B cell (primary cell): ENCODE results near the gene WFDC2. TPM values are rescaled to one million over a fixed set of nuclear protein-coding genes. Genes with fewer than 3 reads are reported as not detected.
A peak's percentile ranks its signal among the peaks of the same experiment; 100 is the strongest.

Experiments
- ATAC-seq: fragments of 200-7000 bp; cut with Tn5 transposase; one replicate; pipeline ENCODE4 v1.10.0; 2021; ENCODE audit warnings: low read depth, mild to moderate bottlenecking, moderate number of reproducible peaks, moderate library complexity
- CTCF ChIA-PET: fragments of 350-600 bp; sonication (Branson Sonifier 250); formaldehyde crosslinking; loops from one replicate; lab custom pipeline; 2021; ENCODE audit warnings: antibody characterized with exemption, inconsistent platforms; lab: Charles Lee
- POLR2A ChIA-PET: fragments of 350-600 bp; sonication (Branson Sonifier 250); formaldehyde crosslinking; loops from one replicate; lab custom pipeline; 2021; ENCODE audit warnings: antibody characterized with exemption; lab: Charles Lee
- DNase-seq: peaks from one replicate; pipeline ENCODE4 v3.0.0; 2013
- H2AFZ ChIP-seq: 2 replicates; pipeline ENCODE4 v1.6.1; 2012; ENCODE audit warnings: mild to moderate bottlenecking, low read depth, low read length; ENCODE audit not compliant: insufficient read depth, poor library complexity, severe bottlenecking
- H3K27ac ChIP-seq, 2 donors: 1 replicate in 1 of 2; 2 replicates in 1 of 2; pipeline ENCODE4 v1.5.1; 2012 to 2013; ENCODE audit warnings: low read length in 2 of 2, mild to moderate bottlenecking in 2 of 2, moderate library complexity in 1 of 2
- H3K27me3 ChIP-seq, 4 experiments: fragments of 200-600 bp in 1 of 4; sonication (generic) in 1 of 4; replicated peaks in 1 of 4; 1 replicate in 2 of 4; 2 replicates in 2 of 4; pipeline versions ENCODE4 v1.6.1 to v1.7.0; 2013 to 2016; ENCODE audit warnings: low read length in 3 of 4, mild to moderate bottlenecking in 2 of 4, mixed read lengths in 1 of 4, moderate library complexity in 1 of 4; ENCODE audit not compliant: insufficient read depth in 4 of 4, control insufficient read depth in 3 of 4; ENCODE audit errors: control extremely low read depth in 1 of 4
- H3K36me3 ChIP-seq, 2 experiments: replicated peaks in 1 of 2; 1 replicate in 1 of 2; 2 replicates in 1 of 2; pipeline versions ENCODE4 v1.6.1 to v1.7.1; 2013; ENCODE audit warnings: low read length in 1 of 2; ENCODE audit not compliant: insufficient read depth in 2 of 2, control insufficient read depth in 1 of 2; ENCODE audit errors: control extremely low read depth in 1 of 2, extremely low read depth in 1 of 2
- H3K4me1 ChIP-seq, 2 donors: fragments of 200-600 bp in 1 of 2; sonication (generic) in 1 of 2; 1 replicate in 1 of 2; 2 replicates in 1 of 2; pipeline versions ENCODE4 v1.5.1 to v1.6.1; 2013 to 2017; ENCODE audit warnings: low read length in 2 of 2; ENCODE audit not compliant: control insufficient read depth in 2 of 2, insufficient read depth in 2 of 2
- H3K4me2 ChIP-seq: replicated peaks from 2 replicates; pipeline ENCODE3; 2012; ENCODE audit warnings: mild to moderate bottlenecking, low read depth, low read length; ENCODE audit not compliant: poor library complexity, severe bottlenecking
- H3K4me3 ChIP-seq, 5 experiments: fragments of 200-600 bp in 1 of 5; sonication (generic) in 1 of 5; 1 replicate in 3 of 5; 2 replicates in 2 of 5; pipeline versions ENCODE4 v1.5.1 to v1.7.0; 2011 to 2016; ENCODE audit warnings: low read length in 4 of 5, mild to moderate bottlenecking in 4 of 5, low read depth in 2 of 5, control low read depth in 1 of 5, moderate library complexity in 1 of 5; ENCODE audit not compliant: insufficient read depth in 1 of 5; ENCODE audit errors: control extremely low read depth in 1 of 5, extremely low read depth in 1 of 5
- H3K79me2 ChIP-seq: fragments of 200-600 bp; sonication (generic); one replicate; pipeline ENCODE4 v1.6.0; 2016; ENCODE audit warnings: low read length; ENCODE audit not compliant: control insufficient read depth, insufficient read depth
- H3K9ac ChIP-seq: fragments of 200-600 bp; sonication (generic); 2 replicates; pipeline ENCODE4 v1.6.1; 2017; ENCODE audit warnings: mild to moderate bottlenecking, low read length, moderate library complexity
- H3K9me3 ChIP-seq, 3 donors: one replicate each; pipeline versions ENCODE4 v1.6.1 to v1.7.1; 2013; ENCODE audit warnings: low read length in 2 of 3; ENCODE audit not compliant: control insufficient read depth in 2 of 3, insufficient read depth in 1 of 3; ENCODE audit errors: control extremely low read depth in 1 of 3
- H4K20me1 ChIP-seq: 2 replicates; pipeline ENCODE4 v1.6.0; 2012; ENCODE audit warnings: mild to moderate bottlenecking, low read length; ENCODE audit not compliant: insufficient read depth, control insufficient read depth, poor library complexity, severe bottlenecking
- H3K27ac Mint-ChIP-seq: one replicate; pipeline ENCODE4 v1.8.0; 2021; ENCODE audit warnings: mixed read lengths
- H3K27me3 Mint-ChIP-seq: one replicate; pipeline ENCODE4 v1.8.0; 2021; ENCODE audit warnings: mixed read lengths
- H3K4me1 Mint-ChIP-seq: one replicate; pipeline ENCODE4 v1.8.0; 2021; ENCODE audit warnings: mixed read lengths
- H3K4me3 Mint-ChIP-seq: one replicate; pipeline ENCODE4 v1.8.0; 2021; ENCODE audit warnings: mixed read lengths
- H3K9me3 Mint-ChIP-seq: one replicate; pipeline ENCODE4 v1.8.0; 2022; ENCODE audit warnings: mixed read lengths; ENCODE audit not compliant: insufficient read depth
- CTCF ChIP-seq: fragments of 200-600 bp; IDR thresholded peaks from one replicate; pipeline ENCODE4 v1.8.0; 2022; ENCODE audit warnings: antibody characterized with exemption, mild to moderate bottlenecking
- EZH2 ChIP-seq: IDR thresholded peaks from 2 replicates; pipeline ENCODE4 v1.6.1; 2012; ENCODE audit warnings: borderline replicate concordance, low read depth, mild to moderate bottlenecking, moderate library complexity, low read length; ENCODE audit not compliant: insufficient read depth, poor library complexity, severe bottlenecking
- WGBS: methylation state at CpG from one replicate; pipeline ENCODE4 v1.1.5; 2013; ENCODE audit warnings: missing lambda C conversion rate; ENCODE audit not compliant: insufficient coverage; 5-methylcytosine and 5-hydroxymethylcytosine counted together
- intact Hi-C: fragments of 100-400 bp; cut with micrococcal nuclease; formaldehyde crosslinking; loops from one replicate; pipeline ENCODE4 v1.10.0; 2022
- polyA minus RNA-seq: library from RNA; depleted of rRNA, polyadenylated mRNA; stranded (reverse); fragments of >200 nt; gene quantifications from 2 replicates; pipeline ENCODE4 v1.2.3, GENCODE V29; 2012
- polyA plus RNA-seq: library from polyadenylated mRNA; depleted of rRNA; stranded (reverse); fragments of >200 nt; gene quantifications from 2 replicates; pipeline ENCODE4 v1.2.3, GENCODE V29; 2012
- total RNA-seq, 2 donors: library from RNA; stranded (reverse); fragments of 120-200 nt in 1 of 2; gene quantifications; 1 replicate in 1 of 2; 2 replicates in 1 of 2; pipeline versions ENCODE4 v1.2.3 to v1.2.4, GENCODE V29; 2013 to 2022

The WFDC2 gene, protein sequence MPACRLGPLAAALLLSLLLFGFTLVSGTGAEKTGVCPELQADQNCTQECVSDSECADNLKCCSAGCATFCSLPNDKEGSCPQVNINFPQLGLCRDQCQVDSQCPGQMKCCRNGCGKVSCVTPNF
- 1.0 TPM in 1 of 2 replicates, not detected in the other for total RNA-seq
- total RNA-seq (2013), result 0.14 TPM
- 0.81 TPM in 1 of 2 replicates, not detected in the other for polyA plus RNA-seq
- polyA minus RNA-seq, result not detected in 2 replicates

DNA sequence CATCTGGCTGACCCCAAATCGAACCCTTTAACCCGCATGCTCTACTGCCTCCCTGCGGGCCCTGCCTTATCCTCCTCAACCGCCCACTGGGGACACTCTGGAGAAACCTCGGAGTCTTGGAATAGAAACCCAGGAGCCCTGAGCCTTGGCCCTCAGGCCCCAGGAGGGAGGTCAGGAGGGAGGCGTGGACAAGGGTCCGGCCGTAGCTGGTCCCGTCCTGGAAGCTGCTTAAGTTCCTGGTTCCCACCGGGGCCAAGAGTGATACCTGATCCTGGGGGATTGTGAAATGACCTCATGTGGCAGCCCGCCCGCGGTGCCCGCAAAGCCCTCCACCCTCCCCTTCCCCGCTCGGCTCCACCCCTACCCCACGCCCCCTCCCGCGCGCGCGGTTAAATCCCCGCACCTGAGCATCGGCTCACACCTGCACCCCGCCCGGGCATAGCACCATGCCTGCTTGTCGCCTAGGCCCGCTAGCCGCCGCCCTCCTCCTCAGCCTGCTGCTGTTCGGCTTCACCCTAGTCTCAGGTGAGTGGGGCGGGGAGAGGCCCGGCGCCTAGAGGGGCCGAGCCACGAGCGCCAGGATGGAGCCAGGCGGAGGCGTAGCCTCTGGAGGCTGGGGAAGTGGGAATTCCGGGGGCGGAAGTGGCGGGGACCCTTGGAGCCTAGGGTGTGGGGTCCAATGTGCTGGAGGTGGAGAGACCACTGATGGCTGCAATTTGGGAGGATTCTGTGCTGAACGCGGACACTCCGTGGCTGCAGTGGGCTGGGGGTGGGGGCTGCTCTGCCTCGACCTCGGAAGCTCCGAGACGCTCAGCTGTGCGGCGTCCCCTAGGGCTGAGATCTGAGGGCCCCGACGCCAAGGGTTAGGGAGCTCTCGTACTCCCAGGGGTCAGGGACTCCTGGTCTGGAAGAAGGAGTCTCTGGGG, at the start of gene WFDC2:
TSS of gene WFDC2 (plus strand) at position 418 of the 926 bp plus-strand sequence. CDS start at position 447, 29 bp downstream.
- POLR2A ChIA-PET, result no interaction called here
- peaks cover 54% of the 10 kb centered on the region for H3K27me3 Mint-ChIP-seq
- no peak for DNase-seq
- peak; percentile 21 for ATAC-seq
- no peaks in the 10 kb centered on the region for H4K20me1 ChIP-seq
- H3K27me3 ChIP-seq, result peaks cover 0 to 48% (median 29%) of the 10 kb centered on the region in 4 experiments
- H3K79me2 ChIP-seq, result no peaks in the 10 kb centered on the region
- peaks cover 21 to 23% of the 10 kb centered on the region in 2 donors for H3K4me1 ChIP-seq
- no peak within 1 kb of the TSS for H3K27ac Mint-ChIP-seq
- no peak within 1 kb of the TSS for H3K27ac ChIP-seq
- H3K4me3 Mint-ChIP-seq, result peak within 1 kb of the TSS; percentile 77
- CTCF ChIA-PET, result interaction anchor here (0.7 to 1.4 kb wide), 2 partner anchors 96 to 301 kb away, joined by 3 to 4 read pairs; no protein-coding TSS in a partner anchor
- H3K4me3 ChIP-seq, result peak within 1 kb of the TSS in 4 of 5 experiments; percentile 19 to 52 (median 38)
- TF ChIP-seq CTCF (no peak), EZH2 (no peak)
- no peaks in the 10 kb centered on the region for H3K9me3 Mint-ChIP-seq
- peak within 1 kb of the TSS; percentile 32 for H2AFZ ChIP-seq
- WGBS, result 18% methylated on average over 43 of the region's 54 CpGs
- H3K4me1 Mint-ChIP-seq, result peaks cover 17% of the 10 kb centered on the region
- H3K9me3 ChIP-seq, result peaks cover 0 to 15% (median 0%) of the 10 kb centered on the region in 3 donors
- H3K9ac ChIP-seq, result peak within 1 kb of the TSS; percentile 56
- peak within 1 kb of the TSS; percentile 88 for H3K4me2 ChIP-seq
- intact Hi-C loops, result no loop called here
- no peaks in the 10 kb centered on the region for H3K36me3 ChIP-seq
